Measurements from ENCODE around the gene TGFBI.

The TGFBI gene

DNA sequence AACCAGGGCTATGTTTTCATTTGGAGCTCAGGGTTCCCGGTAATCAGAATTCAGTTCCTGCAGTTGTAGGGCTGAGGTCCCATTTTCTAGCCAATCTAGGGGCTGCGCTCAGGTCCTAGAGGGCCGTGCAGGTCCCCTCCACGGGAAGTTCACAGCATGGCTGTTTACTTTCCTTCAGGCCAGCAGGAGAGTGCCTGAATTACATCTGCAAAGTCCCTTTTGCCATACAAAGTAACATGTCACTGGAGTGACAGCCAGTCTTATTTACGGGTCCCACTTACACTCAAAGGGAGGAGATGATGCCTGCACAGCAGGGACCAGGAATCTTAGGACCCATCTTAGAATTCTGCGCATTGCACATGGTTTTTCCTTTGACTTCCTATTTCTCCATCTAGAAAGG is 29.9 kb upstream of the TGFBI start:
- H3K4me3 ChIP-seq (ENCODE audit: low read depth in 1 of 2, low read length in 2 of 2) = no peak overlapping the region
- ATAC-seq (ENCODE audit: insufficient read depth, low read depth) (no peak), DNase-seq (no peak)
- H3K9ac ChIP-seq (ENCODE audit: low read depth, low read length) = no peak overlapping the region
- H4K20me1 ChIP-seq (ENCODE audit: insufficient read depth, low read length) = no peaks in the 10 kb centered on the region
- no peaks in the 10 kb centered on the region for H3K4me1 ChIP-seq (ENCODE audit: insufficient read depth, low read length)
- H3K27ac ChIP-seq (ENCODE audit: low read length) = no peak overlapping the region
- H3K27me3 ChIP-seq (ENCODE audit: insufficient read depth, low read length, poor library complexity) = peaks cover 3% of the 10 kb centered on the region
- no peak for TF ChIP-seq EZH2 (IDR thresholded peaks at IDR 0.05; ENCODE audit: borderline replicate concordance, low read depth, low read length, severe bottlenecking)
- TF ChIP-seq, protein P1, sequence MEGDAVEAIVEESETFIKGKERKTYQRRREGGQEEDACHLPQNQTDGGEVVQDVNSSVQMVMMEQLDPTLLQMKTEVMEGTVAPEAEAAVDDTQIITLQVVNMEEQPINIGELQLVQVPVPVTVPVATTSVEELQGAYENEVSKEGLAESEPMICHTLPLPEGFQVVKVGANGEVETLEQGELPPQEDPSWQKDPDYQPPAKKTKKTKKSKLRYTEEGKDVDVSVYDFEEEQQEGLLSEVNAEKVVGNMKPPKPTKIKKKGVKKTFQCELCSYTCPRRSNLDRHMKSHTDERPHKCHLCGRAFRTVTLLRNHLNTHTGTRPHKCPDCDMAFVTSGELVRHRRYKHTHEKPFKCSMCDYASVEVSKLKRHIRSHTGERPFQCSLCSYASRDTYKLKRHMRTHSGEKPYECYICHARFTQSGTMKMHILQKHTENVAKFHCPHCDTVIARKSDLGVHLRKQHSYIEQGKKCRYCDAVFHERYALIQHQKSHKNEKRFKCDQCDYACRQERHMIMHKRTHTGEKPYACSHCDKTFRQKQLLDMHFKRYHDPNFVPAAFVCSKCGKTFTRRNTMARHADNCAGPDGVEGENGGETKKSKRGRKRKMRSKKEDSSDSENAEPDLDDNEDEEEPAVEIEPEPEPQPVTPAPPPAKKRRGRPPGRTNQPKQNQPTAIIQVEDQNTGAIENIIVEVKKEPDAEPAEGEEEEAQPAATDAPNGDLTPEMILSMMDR (IDR thresholded peaks at IDR 0.05; ENCODE audit: borderline replicate concordance, extremely low read depth, low read length, poor library complexity, severe bottlenecking) = no peak
- H3K36me3 ChIP-seq (ENCODE audit: insufficient read depth, low read length) = no peaks in the 10 kb centered on the region
- H2AFZ ChIP-seq (ENCODE audit: low read depth, low read length) = no peak overlapping the region
- no peak overlapping the region for H3K4me2 ChIP-seq (ENCODE audit: insufficient read depth, low read length)
- no peaks in the 10 kb centered on the region for H3K9me3 ChIP-seq (ENCODE audit: insufficient read depth, low read length, severe bottlenecking)
- no peaks in the 10 kb centered on the region for H3K79me2 ChIP-seq (ENCODE audit: insufficient read depth, low read length)

DNA sequence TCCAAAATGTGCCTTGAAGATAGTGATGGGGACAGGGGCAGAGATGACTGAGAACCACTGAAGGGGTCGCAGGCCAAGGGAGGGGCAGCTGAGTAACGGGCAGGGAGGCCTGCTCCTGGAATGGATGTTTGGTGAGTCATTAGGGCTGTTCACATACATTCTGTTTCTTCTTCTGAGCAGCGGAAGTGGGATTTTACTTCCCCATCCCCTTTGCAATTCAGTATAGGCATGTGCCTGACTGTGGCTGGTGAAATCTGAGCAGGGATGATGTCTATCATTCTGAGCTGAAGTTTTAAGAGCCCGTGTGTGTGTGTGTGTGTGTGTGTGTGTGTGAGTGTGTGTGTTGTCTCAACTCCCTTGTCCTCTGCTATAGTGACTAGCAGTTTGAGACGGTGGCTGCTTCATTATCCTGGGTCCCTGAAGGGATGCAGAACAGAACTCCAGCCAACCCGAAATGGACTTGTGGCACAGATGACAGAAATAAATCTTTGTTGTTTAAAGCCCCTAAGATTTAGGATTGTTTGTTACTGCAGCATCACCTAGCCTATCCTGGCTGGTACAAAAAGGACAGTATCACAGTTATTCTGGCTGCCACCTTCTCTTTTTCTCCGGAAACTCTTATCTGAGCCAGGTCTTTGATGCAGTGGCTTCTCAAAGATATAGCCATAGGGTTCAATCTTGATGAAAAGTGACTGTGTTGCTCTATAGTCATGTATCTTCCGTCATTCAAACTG is 29.2 kb upstream of the TGFBI start:
- no peaks in the 10 kb centered on the region for H3K9me3 ChIP-seq (ENCODE audit: insufficient read depth, low read length, severe bottlenecking)
- no peak overlapping the region for H3K4me2 ChIP-seq (ENCODE audit: insufficient read depth, low read length)
- H4K20me1 ChIP-seq (ENCODE audit: insufficient read depth, low read length) = no peaks in the 10 kb centered on the region
- no peak for DNase-seq
- no peaks in the 10 kb centered on the region for H3K36me3 ChIP-seq (ENCODE audit: insufficient read depth, low read length)
- H3K4me1 ChIP-seq (ENCODE audit: insufficient read depth, low read length) = no peaks in the 10 kb centered on the region
- no peak overlapping the region for H3K4me3 ChIP-seq (ENCODE audit: low read depth in 1 of 2, low read length in 2 of 2)
- no peak for TF ChIP-seq EZH2 (IDR thresholded peaks at IDR 0.05; ENCODE audit: borderline replicate concordance, low read depth, low read length, severe bottlenecking)
- TF ChIP-seq, protein P1 (IDR thresholded peaks at IDR 0.05; ENCODE audit: borderline replicate concordance, extremely low read depth, low read length, poor library complexity, severe bottlenecking) = no peak
- H3K27ac ChIP-seq (ENCODE audit: low read length) = no peak overlapping the region
- H3K9ac ChIP-seq (ENCODE audit: low read depth, low read length) = no peak overlapping the region
- no peak overlapping the region for H2AFZ ChIP-seq (ENCODE audit: low read depth, low read length)
- no peak for ATAC-seq (ENCODE audit: insufficient read depth, low read depth)
- no peaks in the 10 kb centered on the region for H3K79me2 ChIP-seq (ENCODE audit: insufficient read depth, low read length)
- peaks cover 3% of the 10 kb centered on the region for H3K27me3 ChIP-seq (ENCODE audit: insufficient read depth, low read length, poor library complexity)

DNA sequence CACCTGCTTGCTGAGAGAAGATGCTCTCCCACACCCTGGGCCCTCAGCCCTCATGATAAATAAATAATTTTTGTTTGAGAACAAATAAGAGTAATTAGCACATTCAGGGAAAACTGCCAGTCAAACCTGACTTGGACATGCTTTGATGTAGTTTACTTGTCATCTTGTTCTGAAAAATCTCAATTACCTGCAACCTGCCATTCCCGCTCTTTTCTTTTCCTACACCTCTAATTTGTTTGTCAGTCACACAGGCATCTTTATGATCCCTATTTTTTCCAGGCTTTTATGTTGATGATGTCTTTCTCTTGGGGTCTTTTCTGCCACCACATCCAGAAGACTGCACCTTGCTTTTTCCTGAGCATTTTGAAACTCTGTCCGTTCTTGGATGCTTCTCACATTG is 28.6 kb upstream of the TGFBI start:
- H3K4me1 ChIP-seq (ENCODE audit: insufficient read depth, low read length) = no peaks in the 10 kb centered on the region
- H3K27ac ChIP-seq (ENCODE audit: low read length) = no peak overlapping the region
- H3K79me2 ChIP-seq (ENCODE audit: insufficient read depth, low read length) = no peaks in the 10 kb centered on the region
- ATAC-seq (ENCODE audit: insufficient read depth, low read depth) (no peak), DNase-seq (no peak)
- H3K27me3 ChIP-seq (ENCODE audit: insufficient read depth, low read length, poor library complexity) = peaks cover 3% of the 10 kb centered on the region
- TF ChIP-seq, protein P1 (IDR thresholded peaks at IDR 0.05; ENCODE audit: borderline replicate concordance, extremely low read depth, low read length, poor library complexity, severe bottlenecking) = no peak
- TF ChIP-seq EZH2 (IDR thresholded peaks at IDR 0.05; ENCODE audit: borderline replicate concordance, low read depth, low read length, severe bottlenecking) = no peak
- no peak overlapping the region for H2AFZ ChIP-seq (ENCODE audit: low read depth, low read length)
- H3K36me3 ChIP-seq (ENCODE audit: insufficient read depth, low read length) = no peaks in the 10 kb centered on the region
- no peaks in the 10 kb centered on the region for H3K9me3 ChIP-seq (ENCODE audit: insufficient read depth, low read length, severe bottlenecking)
- no peak overlapping the region for H3K4me2 ChIP-seq (ENCODE audit: insufficient read depth, low read length)
- no peaks in the 10 kb centered on the region for H4K20me1 ChIP-seq (ENCODE audit: insufficient read depth, low read length)
- no peak overlapping the region for H3K9ac ChIP-seq (ENCODE audit: low read depth, low read length)
- no peak overlapping the region for H3K4me3 ChIP-seq (ENCODE audit: low read depth in 1 of 2, low read length in 2 of 2)

Measured in DND-41 (cell line).